ENCODE results near the gene TAF4B.
"Not testable (repeated sequence)": the region's sequence is repeated elsewhere in the genome, so short reads cannot be mapped to it uniquely, and the experiment has no call there.

TAF4B gene

GRCh38 chr18:26432651-26433424 is 206.6 kb downstream of the TAF4B start:
- no peak for DNase-seq

- no peak for DNase-seq
These were observed 208.6 kb downstream of the TAF4B start for GRCh38 chr18:26434887-26435286.

GRCh38 chr18:26435415-26436095 is 209.3 kb downstream of the TAF4B start:
- no peak for DNase-seq

- DNase-seq = no peak
These were observed 210.2 kb downstream of the TAF4B start for GRCh38 chr18:26436176-26437051.

DNA sequence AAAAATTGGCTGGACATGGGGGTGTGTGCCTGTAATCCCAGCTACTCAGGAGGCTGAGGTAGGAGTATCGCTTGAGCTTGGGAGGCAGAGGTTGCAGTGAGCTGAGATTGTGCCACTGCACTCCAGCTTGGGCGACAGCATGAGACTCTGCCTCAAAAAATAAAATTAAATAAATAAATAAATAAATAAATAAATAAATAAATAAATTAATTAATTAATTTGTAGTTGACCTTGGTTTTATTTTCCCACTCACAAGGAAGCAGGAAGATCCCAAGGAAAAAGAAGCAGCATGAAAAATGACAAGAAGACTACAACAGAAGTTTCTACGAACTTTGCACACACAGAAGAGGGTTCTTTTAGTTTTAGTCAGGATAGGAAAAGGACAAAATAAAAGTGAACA is 211.4 kb downstream of the TAF4B start:
- not testable (repeated sequence) for DNase-seq

DNA sequence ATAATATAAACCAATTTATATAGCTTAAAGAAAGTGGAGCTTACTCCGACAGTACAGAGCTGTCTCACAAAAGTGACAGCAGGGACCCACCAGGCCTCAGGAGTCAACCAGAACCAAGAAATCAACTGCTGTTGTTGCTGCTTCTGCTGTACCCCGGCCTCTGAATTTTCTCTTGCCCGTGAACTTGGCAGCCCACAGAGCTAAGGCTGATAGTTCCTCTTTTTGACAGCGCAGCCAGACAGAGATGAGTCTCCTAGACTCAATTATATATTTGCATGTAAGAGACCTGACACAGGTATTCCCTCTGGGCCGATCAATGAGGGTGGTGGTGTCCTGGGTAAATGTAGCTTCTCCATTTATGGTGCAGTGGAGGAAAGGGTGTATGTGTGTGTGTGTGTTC is 212.7 kb downstream of the TAF4B start:
- DNase-seq = no peak

- no peak for DNase-seq
These were observed 213.3 kb downstream of the TAF4B start for GRCh38 chr18:26439537-26439936.

GRCh38 chr18:26440644-26441043 is 214.4 kb downstream of the TAF4B start:
- no peak for DNase-seq

Measured in CD4-positive, alpha-beta T cell treated with Interleukin-10 for 1 hour (primary cell).